ENCODE results near the gene SRGAP1.
"Not testable (repeated sequence)": the region's sequence is repeated elsewhere in the genome, so short reads cannot be mapped to it uniquely, and the experiment has no call there.

The SRGAP1 gene

DNA sequence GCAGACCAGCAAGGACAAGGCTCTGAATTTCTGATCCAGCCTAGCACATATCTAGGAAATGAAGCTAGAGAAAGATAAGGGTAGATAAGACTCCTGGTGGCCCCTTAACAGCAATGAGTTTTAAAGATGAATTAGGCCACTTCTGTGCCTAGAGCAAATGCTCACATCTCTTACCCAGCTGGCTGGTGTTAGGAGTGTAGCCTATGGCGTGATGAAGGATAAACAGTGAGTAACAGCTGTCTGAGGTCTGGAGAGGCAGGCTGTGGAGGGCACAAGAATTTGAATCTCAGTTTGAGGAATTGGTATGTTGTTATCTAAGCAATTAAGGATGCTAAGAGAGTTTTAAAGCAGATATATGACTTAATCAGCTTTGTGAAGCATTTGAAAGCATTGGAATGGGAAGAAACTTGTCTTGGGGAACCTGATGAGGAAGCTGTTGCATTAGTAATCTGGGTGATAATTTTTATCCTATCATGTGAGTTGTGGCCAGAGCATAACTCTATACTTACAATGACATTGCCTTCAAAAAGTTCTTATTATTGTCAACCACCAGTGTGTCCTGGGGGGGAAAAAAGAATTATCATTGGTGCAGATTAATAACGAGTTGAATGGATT is 161.8 kb downstream of the SRGAP1 start:
- TF ChIP-seq, protein P1, sequence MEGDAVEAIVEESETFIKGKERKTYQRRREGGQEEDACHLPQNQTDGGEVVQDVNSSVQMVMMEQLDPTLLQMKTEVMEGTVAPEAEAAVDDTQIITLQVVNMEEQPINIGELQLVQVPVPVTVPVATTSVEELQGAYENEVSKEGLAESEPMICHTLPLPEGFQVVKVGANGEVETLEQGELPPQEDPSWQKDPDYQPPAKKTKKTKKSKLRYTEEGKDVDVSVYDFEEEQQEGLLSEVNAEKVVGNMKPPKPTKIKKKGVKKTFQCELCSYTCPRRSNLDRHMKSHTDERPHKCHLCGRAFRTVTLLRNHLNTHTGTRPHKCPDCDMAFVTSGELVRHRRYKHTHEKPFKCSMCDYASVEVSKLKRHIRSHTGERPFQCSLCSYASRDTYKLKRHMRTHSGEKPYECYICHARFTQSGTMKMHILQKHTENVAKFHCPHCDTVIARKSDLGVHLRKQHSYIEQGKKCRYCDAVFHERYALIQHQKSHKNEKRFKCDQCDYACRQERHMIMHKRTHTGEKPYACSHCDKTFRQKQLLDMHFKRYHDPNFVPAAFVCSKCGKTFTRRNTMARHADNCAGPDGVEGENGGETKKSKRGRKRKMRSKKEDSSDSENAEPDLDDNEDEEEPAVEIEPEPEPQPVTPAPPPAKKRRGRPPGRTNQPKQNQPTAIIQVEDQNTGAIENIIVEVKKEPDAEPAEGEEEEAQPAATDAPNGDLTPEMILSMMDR (IDR thresholded peaks at IDR 0.05; ENCODE audit: low read depth, low read length, missing control alignments) = no peak
- no peak overlapping the region for H3K4me3 ChIP-seq (ENCODE audit: low read depth, low read length)
- DNase-seq (ENCODE audit: low read depth) = no peak

DNA sequence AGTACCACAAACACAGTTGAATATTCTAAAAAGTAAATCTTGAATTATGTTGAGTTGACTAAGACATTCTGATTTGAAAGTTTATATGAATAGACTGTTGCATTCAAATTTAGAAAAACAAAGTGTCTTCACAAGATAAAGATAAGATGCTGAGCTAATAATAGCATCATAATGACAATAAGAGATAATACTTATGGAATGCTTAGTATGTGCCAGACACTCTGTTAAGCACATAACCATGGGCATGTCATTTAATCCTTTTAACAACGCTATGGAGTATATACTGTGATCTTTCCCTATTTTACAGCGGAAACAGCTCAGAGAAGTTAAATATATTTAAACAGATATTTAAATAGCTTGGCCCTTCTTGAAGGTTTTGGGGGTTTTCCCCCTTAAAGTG is 163.4 kb downstream of the SRGAP1 start:
- TF ChIP-seq, protein P1 (IDR thresholded peaks at IDR 0.05; ENCODE audit: low read depth, low read length, missing control alignments) = no peak

DNA sequence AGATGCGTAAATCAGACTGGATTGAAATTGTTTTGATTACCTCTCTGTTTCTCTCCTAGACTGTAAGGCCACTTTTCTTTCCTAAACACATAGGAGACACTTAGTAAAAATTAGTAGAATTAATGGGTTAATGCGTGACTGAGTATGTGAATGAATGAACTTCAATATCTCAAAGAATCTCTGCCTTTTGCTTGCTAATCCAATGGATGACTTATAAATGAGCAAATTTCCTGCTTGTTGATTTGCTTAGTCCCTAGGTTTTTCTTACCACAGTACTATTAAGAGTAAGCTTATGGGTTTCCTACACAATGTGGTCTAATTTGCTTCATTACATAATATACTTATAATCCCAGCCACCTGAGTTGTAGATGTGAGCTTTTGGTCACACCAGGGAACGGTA is 164.1 kb downstream of the SRGAP1 start:
- TF ChIP-seq, protein P1 (IDR thresholded peaks at IDR 0.05; ENCODE audit: low read depth, low read length, missing control alignments) = no peak
- no peak overlapping the region for H3K4me3 ChIP-seq (ENCODE audit: low read depth, low read length)

More for the DNA sequence above, 163.4 kb downstream of the SRGAP1 start:
- DNase-seq (ENCODE audit: low read depth) = no peak
- no peak overlapping the region for H3K4me3 ChIP-seq (ENCODE audit: low read depth, low read length)

DNA sequence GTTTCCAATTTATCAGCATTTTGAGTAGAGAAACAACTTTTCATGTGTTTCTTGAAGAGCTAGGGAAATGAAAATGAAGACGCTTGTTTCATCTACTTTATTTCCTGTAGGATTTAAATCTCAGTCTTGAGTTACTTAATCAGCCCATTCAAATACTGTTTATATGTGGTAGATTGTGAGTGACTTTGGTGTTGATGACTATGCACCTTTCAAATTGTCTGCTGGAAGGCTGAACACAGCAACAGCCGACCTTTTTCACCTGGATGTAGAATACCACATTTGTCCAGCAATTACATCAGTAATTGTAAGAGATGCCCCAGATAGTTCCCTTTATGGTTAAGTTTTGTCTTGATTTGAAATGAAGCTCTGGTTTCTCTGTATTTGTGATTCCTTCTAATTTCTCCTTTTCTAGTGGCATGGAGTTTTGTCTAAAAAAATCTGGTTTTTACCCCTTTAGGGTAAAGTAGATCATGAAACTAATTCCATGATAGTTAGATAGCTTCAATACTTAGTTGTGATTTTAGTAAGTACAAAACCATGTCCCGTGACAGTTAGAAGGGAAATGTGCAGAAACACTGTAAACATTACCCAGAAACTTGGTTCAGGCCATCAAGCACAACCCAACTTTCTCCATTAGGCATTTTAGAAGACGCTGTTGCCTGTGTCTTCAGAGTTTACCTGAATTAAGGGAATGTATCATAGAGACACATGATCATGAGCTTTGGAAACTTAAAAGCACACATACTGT is 165.0 kb downstream of the SRGAP1 start:
- TF ChIP-seq, protein P1 (IDR thresholded peaks at IDR 0.05; ENCODE audit: low read depth, low read length, missing control alignments) = no peak
- DNase-seq (ENCODE audit: low read depth) = no peak
- H3K4me3 ChIP-seq (ENCODE audit: low read depth, low read length) = no peak overlapping the region

More for the DNA sequence above, 164.1 kb downstream of the SRGAP1 start:
- no peak for DNase-seq (ENCODE audit: low read depth)

DNA sequence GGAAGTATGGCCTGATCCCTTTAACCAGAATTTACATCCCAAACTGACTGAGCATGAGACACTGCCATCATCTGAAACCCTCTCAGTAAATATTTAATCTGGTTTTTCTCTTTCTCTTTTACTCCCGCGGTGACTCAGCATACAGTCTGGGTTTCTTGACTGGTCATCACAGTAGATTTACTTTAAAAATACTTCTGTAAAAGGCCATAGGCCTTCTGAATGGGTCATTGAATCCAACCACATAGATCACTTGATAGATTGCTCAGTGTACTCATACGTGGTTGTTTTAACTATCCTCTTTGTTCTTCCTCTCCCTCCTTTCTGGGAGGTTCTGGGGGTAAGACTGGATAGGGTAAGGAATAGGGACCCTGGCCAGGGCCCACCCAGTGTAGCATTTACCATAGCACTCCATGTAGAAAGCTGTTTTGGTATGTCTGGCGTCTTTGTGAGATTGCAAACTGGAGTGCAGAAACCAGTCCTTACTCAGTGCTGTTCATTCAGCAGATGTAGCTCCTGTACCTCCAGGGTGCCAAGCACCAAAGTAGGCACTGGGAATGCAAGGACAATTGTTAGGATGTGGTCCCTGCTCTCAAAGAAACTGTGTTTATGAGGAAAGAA is 165.7 kb downstream of the SRGAP1 start:
- no peak for DNase-seq (ENCODE audit: low read depth)
- TF ChIP-seq, protein P1 (IDR thresholded peaks at IDR 0.05; ENCODE audit: low read depth, low read length, missing control alignments) = no peak
- H3K4me3 ChIP-seq (ENCODE audit: low read depth, low read length) = no peak overlapping the region

DNA sequence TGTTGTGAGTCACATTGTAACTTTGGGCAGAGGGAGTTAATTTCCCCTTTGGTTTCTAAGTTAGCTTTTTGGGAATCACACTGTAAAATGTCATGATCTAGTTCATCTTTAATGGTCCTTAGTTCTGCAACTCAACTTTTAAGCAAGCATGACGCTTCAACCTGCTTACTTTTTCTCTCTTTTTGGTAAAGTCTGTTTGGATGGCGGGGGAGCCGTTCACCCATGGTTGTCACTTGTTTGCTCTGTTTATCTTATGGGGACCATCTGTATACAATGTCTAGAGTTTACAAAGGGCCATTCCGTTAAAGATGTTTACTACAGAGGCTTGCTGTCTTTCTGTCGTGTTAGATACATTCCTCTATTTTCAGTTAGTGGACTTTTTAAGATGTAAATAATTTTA is 172.0 kb downstream of the SRGAP1 start:
- no peak for DNase-seq (ENCODE audit: low read depth)
- H3K4me3 ChIP-seq (ENCODE audit: low read depth, low read length) = no peak overlapping the region
- TF ChIP-seq, protein P1 (IDR thresholded peaks at IDR 0.05; ENCODE audit: low read depth, low read length, missing control alignments) = no peak

DNA sequence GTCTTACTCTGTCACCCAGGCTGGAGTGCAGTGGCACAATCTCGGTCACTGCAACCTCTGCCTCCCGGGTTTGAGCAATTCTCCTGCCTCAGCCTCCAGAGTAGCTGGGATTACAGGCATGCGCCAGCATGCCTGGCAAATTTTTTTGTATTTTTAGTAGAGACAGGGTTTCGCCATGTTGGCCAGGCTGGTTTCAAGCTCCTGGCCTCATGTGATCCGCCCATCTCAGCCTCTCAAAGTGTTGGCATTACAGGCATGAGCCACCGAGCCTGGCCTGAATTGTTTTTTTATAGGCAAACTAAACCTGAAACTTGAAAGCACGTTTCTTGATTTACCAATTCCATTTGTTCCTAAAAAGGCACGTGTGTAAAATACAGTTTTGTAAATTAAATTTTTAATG is 173.6 kb downstream of the SRGAP1 start:
- DNase-seq (ENCODE audit: low read depth); H3K4me3 ChIP-seq (ENCODE audit: low read depth, low read length): not testable (repeated sequence)
